GM21381 (cell line): Measurements from ENCODE around the gene COL4A2.

ENCODE experiments used
- ATAC-seq: cut with Tn5 transposase; IDR thresholded peaks from one replicate; pipeline ENCODE4 v1.9.1; 2021; ENCODE audit warnings: mild to moderate bottlenecking, moderate library complexity; ENCODE audit not compliant: unreplicated experiment

The COL4A2 gene

GRCh38 chr13:110336681-110337080 is 29.6 kb downstream of the COL4A2 start:
- ATAC-seq = no peak

- ATAC-seq = no peak
These were observed 30.2 kb downstream of the COL4A2 start for GRCh38 chr13:110337247-110337646.

GRCh38 chr13:110338441-110339101 is 31.5 kb downstream of the COL4A2 start:
- ATAC-seq = no peak

DNA sequence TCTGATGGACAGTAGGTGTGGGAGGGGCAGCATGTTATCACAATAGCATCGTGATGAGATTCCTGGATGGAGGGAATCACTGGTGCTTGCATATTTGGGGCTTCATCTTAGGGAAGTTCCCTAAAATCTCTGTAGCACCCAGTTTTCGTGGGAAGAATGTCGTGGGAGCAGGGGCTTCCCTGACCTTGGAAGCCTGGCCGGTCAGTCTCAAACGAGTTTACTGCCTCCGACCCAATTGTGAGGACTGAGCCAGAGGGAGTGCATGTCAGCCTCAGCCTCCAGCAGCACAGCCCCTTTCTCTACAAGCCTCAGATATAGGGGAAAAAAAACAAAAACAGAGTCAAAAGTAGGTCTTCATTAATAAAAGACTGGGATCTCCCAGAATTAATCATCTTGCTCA is 32.2 kb downstream of the COL4A2 start:
- ATAC-seq = no peak

DNA sequence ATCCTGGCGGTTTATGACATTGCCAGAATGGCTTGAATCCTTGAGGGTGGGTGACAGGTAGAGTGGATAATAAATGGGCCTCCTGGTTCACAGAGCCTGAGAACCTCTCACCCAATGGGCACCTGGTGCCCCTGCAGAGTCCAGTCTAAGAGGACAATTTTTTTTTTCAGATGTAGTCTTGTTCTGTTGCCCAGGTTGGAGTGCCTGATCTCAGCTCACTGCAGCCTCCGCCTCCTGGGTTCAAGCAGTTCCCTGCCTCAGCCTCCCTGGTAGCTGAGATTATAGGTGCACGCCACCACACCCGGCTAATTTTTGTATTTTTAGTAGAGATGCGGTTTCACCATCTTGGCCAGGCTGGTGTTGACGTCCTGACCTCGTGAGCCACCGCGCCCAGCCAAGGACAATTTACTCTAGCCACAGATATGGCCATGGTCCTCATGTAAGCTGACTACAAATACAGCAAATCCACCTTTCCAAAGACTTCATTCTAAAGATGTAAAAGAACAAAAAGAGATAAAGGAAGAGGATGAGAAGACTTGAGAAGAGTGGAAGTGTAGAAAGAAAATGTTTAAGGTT is 33.0 kb downstream of the COL4A2 start:
- ATAC-seq = no peak

DNA sequence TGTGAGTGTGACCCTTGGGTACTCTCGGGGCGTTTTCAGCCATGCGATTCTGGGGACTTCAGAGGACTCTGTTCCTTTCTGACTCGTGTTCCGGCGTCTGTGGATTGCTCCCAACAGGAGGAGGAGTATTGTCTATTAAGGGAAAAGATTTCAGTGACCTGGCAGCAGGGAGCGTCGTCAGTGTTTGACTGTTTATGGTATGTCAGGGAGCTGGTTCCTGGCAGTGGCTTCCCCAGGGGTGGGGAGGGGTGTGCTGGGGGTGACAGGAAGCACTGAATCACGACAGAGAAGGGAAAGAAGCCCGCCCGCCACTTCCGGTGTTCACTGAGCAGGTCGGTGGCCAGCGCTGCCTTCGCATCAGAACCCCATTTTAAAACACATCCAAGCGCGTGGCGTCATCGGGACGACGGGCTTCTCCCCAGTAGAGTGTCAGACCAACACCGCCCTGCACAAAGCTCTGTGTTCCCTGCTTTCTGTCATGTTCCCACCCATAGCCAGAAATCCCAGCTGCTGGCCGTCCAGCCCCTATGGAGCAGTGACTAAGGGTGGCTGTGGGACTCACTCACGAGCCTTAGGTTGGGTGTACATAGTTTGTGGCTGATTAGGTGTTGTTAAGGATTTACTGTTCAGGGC is 33.8 kb downstream of the COL4A2 start:
- peak; percentile 50 for ATAC-seq

DNA sequence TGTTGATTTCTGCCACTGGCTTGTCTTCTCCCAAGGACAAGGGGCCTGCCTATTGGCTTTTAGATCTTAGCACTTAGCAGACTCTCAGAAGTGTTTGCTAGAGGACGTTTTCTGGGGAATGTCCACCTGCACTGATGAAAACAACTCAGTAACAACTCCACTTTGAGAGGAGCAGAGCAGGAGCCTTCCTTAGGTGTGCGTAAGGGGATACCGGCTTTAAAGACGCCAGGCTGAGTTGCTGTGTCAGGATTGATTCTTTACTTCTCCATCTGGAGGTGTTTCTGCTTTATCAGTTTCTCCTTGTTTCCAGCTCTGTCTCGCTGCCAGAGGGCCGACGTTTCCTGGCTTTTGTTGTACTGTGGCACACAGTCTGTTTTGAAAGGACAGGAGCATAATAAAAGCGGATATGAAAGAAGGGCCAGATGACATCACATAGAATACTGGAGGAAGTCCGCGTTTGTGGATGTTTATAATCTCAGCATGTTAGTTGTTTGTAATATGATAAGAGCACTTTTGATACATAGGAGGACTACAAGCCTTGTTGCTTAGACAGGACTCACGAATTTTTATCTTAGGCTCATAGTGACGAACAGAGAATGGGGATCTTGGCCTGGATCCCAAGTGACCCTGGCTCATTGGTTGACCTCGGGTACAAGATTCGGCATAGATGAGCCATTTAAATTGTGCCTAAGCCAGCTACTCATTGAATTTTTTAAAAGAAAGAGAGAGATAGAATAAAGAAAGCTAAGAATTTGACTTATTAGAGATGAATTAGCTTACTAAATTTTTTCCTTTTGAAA is 34.6 kb downstream of the COL4A2 start:
- peak; percentile 77 for ATAC-seq

DNA sequence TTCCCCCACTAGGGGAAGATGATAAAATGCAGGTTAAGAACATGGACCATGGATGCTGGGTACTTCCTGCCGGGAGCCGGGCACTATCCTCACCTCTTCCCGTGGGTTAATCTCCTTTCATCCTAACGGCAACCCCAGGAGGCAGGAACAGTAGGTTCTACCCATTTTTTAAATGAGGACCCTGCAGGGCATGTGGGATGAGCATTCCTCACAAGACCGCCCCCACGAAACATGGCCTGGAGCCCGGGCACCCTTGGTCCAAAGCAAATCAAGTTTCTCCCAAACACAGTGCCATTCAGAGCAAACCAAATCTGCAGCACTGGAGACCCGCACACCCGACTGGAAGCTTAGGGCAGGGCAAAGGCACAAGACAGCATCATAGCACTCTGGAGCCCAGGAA is 35.4 kb downstream of the COL4A2 start:
- no peak for ATAC-seq

- no peak for ATAC-seq
These were observed 36.3 kb downstream of the COL4A2 start for GRCh38 chr13:110343241-110343865.

GRCh38 chr13:110344320-110344719 is 37.2 kb downstream of the COL4A2 start:
- no peak for ATAC-seq

DNA sequence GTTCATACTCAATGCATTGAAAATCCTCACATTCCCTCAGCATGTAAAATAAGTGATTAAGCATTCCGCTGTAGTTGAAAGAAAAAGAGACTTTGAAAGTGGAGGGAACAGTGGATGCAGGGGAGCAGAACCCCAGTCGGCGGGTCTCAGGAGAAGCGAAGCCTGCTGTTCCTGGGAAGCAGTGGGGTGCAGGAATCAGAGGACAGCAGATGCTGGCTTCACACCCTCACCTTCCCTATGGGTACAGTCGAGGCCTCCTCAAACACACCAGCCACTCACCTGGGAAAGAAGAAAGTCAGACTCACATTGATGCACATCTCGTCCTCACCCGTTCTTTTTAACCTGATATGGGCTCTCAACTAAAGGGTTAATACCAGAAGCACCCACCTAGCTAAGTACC is 38.2 kb downstream of the COL4A2 start:
- ATAC-seq = no peak

- ATAC-seq = no peak
These were observed 38.6 kb downstream of the COL4A2 start for GRCh38 chr13:110345701-110346100.

GRCh38 chr13:110346661-110347067 is 39.6 kb downstream of the COL4A2 start:
- ATAC-seq = no peak

DNA sequence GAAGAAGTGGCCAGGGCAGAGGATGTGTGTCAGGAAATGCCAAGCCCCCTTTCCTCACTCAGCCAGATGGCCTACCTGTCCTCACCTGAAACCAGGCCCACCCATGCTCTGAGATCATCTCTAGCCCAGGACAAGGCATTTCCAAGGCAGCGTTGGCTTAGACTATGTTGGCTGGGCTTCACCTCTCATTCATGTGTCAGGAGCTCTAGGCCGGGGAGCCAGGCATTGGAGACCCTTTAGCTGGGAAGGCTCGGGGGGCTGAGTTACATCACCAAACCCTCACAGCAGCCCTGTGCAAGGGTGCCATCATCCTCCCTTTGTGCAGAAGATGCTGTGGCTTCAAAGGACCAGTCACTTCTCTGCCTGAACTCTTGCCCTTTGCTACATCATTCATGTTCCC is 40.0 kb downstream of the COL4A2 start:
- ATAC-seq = no peak

- no peak for ATAC-seq
These were observed 40.6 kb downstream of the COL4A2 start for GRCh38 chr13:110347535-110348308.

DNA sequence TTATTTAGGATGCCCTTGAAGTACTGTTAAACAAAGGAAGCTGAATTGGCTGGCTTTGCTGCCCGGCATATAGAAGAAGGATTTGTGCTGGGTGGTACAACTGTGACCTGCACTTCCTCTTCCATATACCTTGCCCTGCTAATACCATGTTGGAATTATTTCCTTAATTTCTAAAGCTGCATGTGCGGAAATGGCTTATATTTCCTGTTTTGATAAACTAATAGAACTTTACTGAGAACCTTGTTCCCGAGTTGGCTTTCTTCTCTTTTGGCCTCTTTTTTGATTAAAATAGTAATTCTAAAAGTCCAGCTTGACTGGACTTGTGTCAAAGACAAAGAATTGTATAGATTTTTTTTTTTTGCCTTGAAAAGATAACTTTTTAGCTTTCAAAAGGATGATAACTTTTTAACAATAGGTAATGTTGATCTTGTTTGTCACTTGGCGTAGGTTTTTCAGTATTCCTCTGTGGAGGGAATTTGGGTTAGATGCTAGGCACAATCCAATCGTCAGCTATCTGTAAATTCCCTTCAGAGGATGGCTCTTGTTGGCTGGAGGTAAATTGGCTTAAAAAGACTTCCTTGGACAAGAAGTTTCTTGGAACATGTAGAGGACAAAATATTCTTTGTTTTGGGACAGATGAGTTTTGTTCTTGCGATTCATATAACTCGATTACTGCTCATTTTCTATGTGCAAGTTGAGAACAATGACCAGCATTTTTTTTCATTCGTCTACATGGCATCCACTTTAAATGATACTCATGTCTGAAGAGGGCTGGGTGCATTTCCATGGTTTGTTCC is 41.4 kb downstream of the COL4A2 start:
- no peak for ATAC-seq

GRCh38 chr13:110349239-110349638 is 42.2 kb downstream of the COL4A2 start:
- ATAC-seq = no peak

- ATAC-seq = no peak
These were observed 43.0 kb downstream of the COL4A2 start for GRCh38 chr13:110350049-110350448.

- ATAC-seq = no peak
These were observed 43.4 kb downstream of the COL4A2 start for GRCh38 chr13:110350509-110350908.
